ENCODE data around the gene GNA12. TPM values are rescaled to one million over a fixed set of nuclear protein-coding genes. Genes with fewer than 3 reads are reported as not detected.

The GNA12 gene
- polyA plus RNA-seq, 1 of the 3 experiments (the other 2 are of a cell fraction), result 64.8 TPM

GRCh38 chr7:2705371-2706096 lies 138.6 kb downstream of the GNA12 start:
- H2AFZ ChIP-seq (ENCODE audit: low read depth), result no peak overlapping the region
- POLR2A ChIA-PET, result no interaction called here
- no peaks in the 10 kb centered on the region for H3K36me3 ChIP-seq (replicated peaks in 1 of 2; ENCODE audit: control insufficient read depth in 1 of 2, insufficient read depth in 2 of 2, low read length in 1 of 2)
- H3K27me3 ChIP-seq (ENCODE audit: insufficient read depth), result no peaks in the 10 kb centered on the region
- no peak overlapping the region for H3K4me2 ChIP-seq
- H3K9ac ChIP-seq, result no peak overlapping the region
- CTCF ChIA-PET, result interaction anchor here (1.8 to 4.7 kb wide), 4 partner anchors 13 to 35 kb away, joined by 5 to 23 read pairs (median 14); no protein-coding TSS in a partner anchor
- H3F3A ChIP-seq (replicated peaks; ENCODE audit: insufficient read depth), result no peaks in the 10 kb centered on the region
- H3K9me3 ChIP-seq, result no peaks in the 10 kb centered on the region
- no peak for DNase-seq
- H3K4me1 ChIP-seq (ENCODE audit: control insufficient read depth in 1 of 2, insufficient read depth in 2 of 2, low read depth in 1 of 2, low read length in 1 of 2), result peaks cover 0 to 2% of the 10 kb centered on the region in 2 experiments; a peak in 1 of 4 replicates
- no peak overlapping the region for H3K4me3 ChIP-seq (ENCODE audit: low read depth in 2 of 2, low read length in 1 of 2)
- TF ChIP-seq, protein P1, sequence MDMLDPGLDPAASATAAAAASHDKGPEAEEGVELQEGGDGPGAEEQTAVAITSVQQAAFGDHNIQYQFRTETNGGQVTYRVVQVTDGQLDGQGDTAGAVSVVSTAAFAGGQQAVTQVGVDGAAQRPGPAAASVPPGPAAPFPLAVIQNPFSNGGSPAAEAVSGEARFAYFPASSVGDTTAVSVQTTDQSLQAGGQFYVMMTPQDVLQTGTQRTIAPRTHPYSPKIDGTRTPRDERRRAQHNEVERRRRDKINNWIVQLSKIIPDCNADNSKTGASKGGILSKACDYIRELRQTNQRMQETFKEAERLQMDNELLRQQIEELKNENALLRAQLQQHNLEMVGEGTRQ (IDR thresholded peaks at IDR 0.05; ENCODE audit: borderline replicate concordance, low read depth, low read length), result no peak
- TF ChIP-seq GATA2 (CRISPR knock-in tag; IDR thresholded peaks at IDR 0.05), result no peak
- TF ChIP-seq, protein P2, sequence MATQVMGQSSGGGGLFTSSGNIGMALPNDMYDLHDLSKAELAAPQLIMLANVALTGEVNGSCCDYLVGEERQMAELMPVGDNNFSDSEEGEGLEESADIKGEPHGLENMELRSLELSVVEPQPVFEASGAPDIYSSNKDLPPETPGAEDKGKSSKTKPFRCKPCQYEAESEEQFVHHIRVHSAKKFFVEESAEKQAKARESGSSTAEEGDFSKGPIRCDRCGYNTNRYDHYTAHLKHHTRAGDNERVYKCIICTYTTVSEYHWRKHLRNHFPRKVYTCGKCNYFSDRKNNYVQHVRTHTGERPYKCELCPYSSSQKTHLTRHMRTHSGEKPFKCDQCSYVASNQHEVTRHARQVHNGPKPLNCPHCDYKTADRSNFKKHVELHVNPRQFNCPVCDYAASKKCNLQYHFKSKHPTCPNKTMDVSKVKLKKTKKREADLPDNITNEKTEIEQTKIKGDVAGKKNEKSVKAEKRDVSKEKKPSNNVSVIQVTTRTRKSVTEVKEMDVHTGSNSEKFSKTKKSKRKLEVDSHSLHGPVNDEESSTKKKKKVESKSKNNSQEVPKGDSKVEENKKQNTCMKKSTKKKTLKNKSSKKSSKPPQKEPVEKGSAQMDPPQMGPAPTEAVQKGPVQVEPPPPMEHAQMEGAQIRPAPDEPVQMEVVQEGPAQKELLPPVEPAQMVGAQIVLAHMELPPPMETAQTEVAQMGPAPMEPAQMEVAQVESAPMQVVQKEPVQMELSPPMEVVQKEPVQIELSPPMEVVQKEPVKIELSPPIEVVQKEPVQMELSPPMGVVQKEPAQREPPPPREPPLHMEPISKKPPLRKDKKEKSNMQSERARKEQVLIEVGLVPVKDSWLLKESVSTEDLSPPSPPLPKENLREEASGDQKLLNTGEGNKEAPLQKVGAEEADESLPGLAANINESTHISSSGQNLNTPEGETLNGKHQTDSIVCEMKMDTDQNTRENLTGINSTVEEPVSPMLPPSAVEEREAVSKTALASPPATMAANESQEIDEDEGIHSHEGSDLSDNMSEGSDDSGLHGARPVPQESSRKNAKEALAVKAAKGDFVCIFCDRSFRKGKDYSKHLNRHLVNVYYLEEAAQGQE (IDR thresholded peaks at IDR 0.05; ENCODE audit: low read depth, low read length), result no peak
- TF ChIP-seq USF1 (IDR thresholded peaks at IDR 0.05; ENCODE audit: borderline replicate concordance, low read depth), result no peak
- no peak for TF ChIP-seq YY1 (IDR thresholded peaks at IDR 0.05; ENCODE audit: low read depth)
- TF ChIP-seq, protein P3, sequence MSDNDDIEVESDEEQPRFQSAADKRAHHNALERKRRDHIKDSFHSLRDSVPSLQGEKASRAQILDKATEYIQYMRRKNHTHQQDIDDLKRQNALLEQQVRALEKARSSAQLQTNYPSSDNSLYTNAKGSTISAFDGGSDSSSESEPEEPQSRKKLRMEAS (IDR thresholded peaks at IDR 0.05; ENCODE audit: low read depth), result no peak
- TF ChIP-seq GABPA (IDR thresholded peaks at IDR 0.05; ENCODE audit: low read depth), result no peak
- WGBS (ENCODE audit: low lambda C conversion rate), result 89% methylated on average over 14 of the region's 14 CpGs
- H3K79me2 ChIP-seq (ENCODE audit: insufficient read depth), result no peaks in the 10 kb centered on the region
- H3K27ac ChIP-seq (ENCODE audit: low read depth in 2 of 2, low read length in 1 of 2), result no peak overlapping the region
- no peaks in the 10 kb centered on the region for H3K9me2 ChIP-seq
- no peaks in the 10 kb centered on the region for H4K20me1 ChIP-seq (ENCODE audit: insufficient read depth)

DNA sequence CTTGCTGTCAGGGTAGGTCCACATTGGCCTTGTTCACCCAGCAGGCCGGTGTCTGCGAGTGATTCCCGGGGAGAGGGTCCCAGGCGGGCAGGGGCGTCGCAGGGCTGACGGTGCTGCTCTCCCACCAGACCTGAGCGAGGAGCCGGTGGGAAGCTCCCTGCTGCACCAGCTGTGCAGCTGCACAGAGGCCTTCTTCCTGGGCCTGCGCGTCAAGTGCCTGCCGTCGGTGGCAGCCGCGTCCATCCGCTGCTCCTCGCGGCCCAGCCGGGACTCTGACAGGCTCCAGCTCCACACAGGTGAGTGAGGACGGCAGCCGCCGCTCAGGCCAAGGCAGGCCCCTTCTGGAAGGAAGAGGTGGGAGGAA lies 141.5 kb downstream of the GNA12 start:
- no peaks in the 10 kb centered on the region for H3K36me3 ChIP-seq (replicated peaks in 1 of 2; ENCODE audit: control insufficient read depth in 1 of 2, insufficient read depth in 2 of 2, low read length in 1 of 2)
- H2AFZ ChIP-seq (ENCODE audit: low read depth), result no peak overlapping the region
- no peaks in the 10 kb centered on the region for H3K9me2 ChIP-seq
- WGBS (ENCODE audit: low lambda C conversion rate), result 94% methylated on average over 22 of the region's 22 CpGs
- ChIA-PET POLR2A (interaction anchor here (0.5 kb wide), 1 partner anchor 325 kb away, joined by 3 read pairs; no protein-coding TSS in a partner anchor), CTCF (interaction anchor here (0.6 to 4.7 kb wide), 8 partner anchors 11 to 96 kb away, joined by 3 to 23 read pairs (median 5); no protein-coding TSS in a partner anchor)
- no peak overlapping the region for H3K27ac ChIP-seq (ENCODE audit: low read depth in 2 of 2, low read length in 1 of 2)
- no peaks in the 10 kb centered on the region for H3K9me3 ChIP-seq
- H3K4me3 ChIP-seq (ENCODE audit: low read depth in 2 of 2, low read length in 1 of 2), result no peak overlapping the region
- no peaks in the 10 kb centered on the region for H3F3A ChIP-seq (replicated peaks; ENCODE audit: insufficient read depth)
- H3K79me2 ChIP-seq (ENCODE audit: insufficient read depth), result no peaks in the 10 kb centered on the region
- H4K20me1 ChIP-seq (ENCODE audit: insufficient read depth), result no peaks in the 10 kb centered on the region
- H3K4me2 ChIP-seq, result no peak overlapping the region
- no peak for DNase-seq
- H3K9ac ChIP-seq, result no peak overlapping the region
- TF ChIP-seq USF1 (IDR thresholded peaks at IDR 0.05; ENCODE audit: borderline replicate concordance, low read depth) (no peak), GABPA (IDR thresholded peaks at IDR 0.05; ENCODE audit: low read depth) (no peak), NRF1 (IDR thresholded peaks at IDR 0.05; ENCODE audit: low read depth, low read length) (no peak), RFX5 (IDR thresholded peaks at IDR 0.05; ENCODE audit: low read length) (no peak), SMC3 (IDR thresholded peaks at IDR 0.05; ENCODE audit: low read depth, low read length) (no peak), ELF1 (IDR thresholded peaks at IDR 0.05) (no peak), EP300 (IDR thresholded peaks at IDR 0.05; ENCODE audit: borderline replicate concordance in 1 of 2, low read depth in 1 of 2, low read length in 1 of 2) (no peak), MXI1 (IDR thresholded peaks at IDR 0.05; ENCODE audit: low read depth, low read length) (no peak), RCOR1 (IDR thresholded peaks at IDR 0.05; ENCODE audit: low read length) (no peak), RAD21 (IDR thresholded peaks at IDR 0.05; ENCODE audit: low read length) (no peak), TCF12 (IDR thresholded peaks at IDR 0.05) (no peak), SIN3A (IDR thresholded peaks at IDR 0.05; ENCODE audit: borderline replicate concordance, low read depth, low read length) (no peak), TAF1 (IDR thresholded peaks at IDR 0.05; ENCODE audit: borderline replicate concordance, low read depth, low read length) (no peak), YY1 (IDR thresholded peaks at IDR 0.05; ENCODE audit: low read depth) (no peak)
- TF ChIP-seq, protein P4, sequence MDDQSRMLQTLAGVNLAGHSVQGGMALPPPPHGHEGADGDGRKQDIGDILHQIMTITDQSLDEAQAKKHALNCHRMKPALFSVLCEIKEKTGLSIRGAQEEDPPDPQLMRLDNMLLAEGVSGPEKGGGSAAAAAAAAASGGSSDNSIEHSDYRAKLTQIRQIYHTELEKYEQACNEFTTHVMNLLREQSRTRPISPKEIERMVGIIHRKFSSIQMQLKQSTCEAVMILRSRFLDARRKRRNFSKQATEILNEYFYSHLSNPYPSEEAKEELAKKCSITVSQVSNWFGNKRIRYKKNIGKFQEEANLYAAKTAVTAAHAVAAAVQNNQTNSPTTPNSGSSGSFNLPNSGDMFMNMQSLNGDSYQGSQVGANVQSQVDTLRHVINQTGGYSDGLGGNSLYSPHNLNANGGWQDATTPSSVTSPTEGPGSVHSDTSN (IDR thresholded peaks at IDR 0.05), result no peak
- peaks cover 6% of the 10 kb centered on the region; the same call in 1 of the 2 replicates for H3K27me3 ChIP-seq (ENCODE audit: insufficient read depth)
- H3K4me1 ChIP-seq (ENCODE audit: control insufficient read depth in 1 of 2, insufficient read depth in 2 of 2, low read depth in 1 of 2, low read length in 1 of 2), result peaks cover 0 to 2% of the 10 kb centered on the region in 2 experiments; a peak in 1 of 4 replicates
